HepG2 (cell line): Measurements from ENCODE around the gene UTP3.
"Not testable (repeated sequence)": the region's sequence is repeated elsewhere in the genome, so short reads cannot be mapped to it uniquely, and the experiment has no call there.

Experiments used
- ATM ChIP-seq: fragments of 450-650 bp; IDR thresholded peaks from 2 replicates; pipeline ENCODE4 v1.7.1; 2017; ENCODE audit warnings: mild to moderate bottlenecking, borderline replicate concordance
- DMAP1 ChIP-seq: IDR thresholded peaks from 2 replicates; pipeline ENCODE4 v1.6.1; 2016
- ELF1 ChIP-seq: sonication (generic); formaldehyde crosslinking; IDR thresholded peaks from 2 replicates; pipeline ENCODE4 v1.4.0; 2020; ENCODE audit warnings: missing genetic modification reagents
- ELF4 ChIP-seq: sonication (generic); formaldehyde crosslinking; IDR thresholded peaks from 2 replicates; pipeline ENCODE4 v1.5.0; 2020; ENCODE audit warnings: missing genetic modification reagents, mild to moderate bottlenecking, moderate library complexity, borderline replicate concordance
- PTBP1 ChIP-seq: fragments of 200-400 bp; formaldehyde crosslinking; IDR thresholded peaks from 2 replicates; pipeline ENCODE4 v1.6.1; 2018; ENCODE audit warnings: low read length, low read depth; ENCODE audit not compliant: poor library complexity, severe bottlenecking
- RARA ChIP-seq: IDR thresholded peaks from 2 replicates; pipeline ENCODE4 v1.6.1; 2016; ENCODE audit warnings: missing genetic modification reagents, missing compliant biosample characterization
- RORA ChIP-seq: sonication (generic); formaldehyde crosslinking; IDR thresholded peaks from 2 replicates; pipeline ENCODE4 v1.5.0; 2020; ENCODE audit warnings: mild to moderate bottlenecking, missing genetic modification reagents, moderate library complexity
- ZNF354B ChIP-seq: sonication (generic); formaldehyde crosslinking; IDR thresholded peaks from 2 replicates; pipeline ENCODE4 v1.8.0; 2022; ENCODE audit warnings: mild to moderate bottlenecking, missing genetic modification reagents
- TF ChIP-seq, protein P1 (sequence below): sonication (generic); formaldehyde crosslinking; IDR thresholded peaks from 2 replicates; pipeline ENCODE4 v1.4.0; 2020; ENCODE audit warnings: missing genetic modification reagents
- TF ChIP-seq, protein P2 (sequence below): sonication (generic); formaldehyde crosslinking; conservative IDR thresholded peaks from 2 replicates; pipeline ENCODE4 v1.5.0; 2020; ENCODE audit warnings: missing genetic modification reagents

DNA sequence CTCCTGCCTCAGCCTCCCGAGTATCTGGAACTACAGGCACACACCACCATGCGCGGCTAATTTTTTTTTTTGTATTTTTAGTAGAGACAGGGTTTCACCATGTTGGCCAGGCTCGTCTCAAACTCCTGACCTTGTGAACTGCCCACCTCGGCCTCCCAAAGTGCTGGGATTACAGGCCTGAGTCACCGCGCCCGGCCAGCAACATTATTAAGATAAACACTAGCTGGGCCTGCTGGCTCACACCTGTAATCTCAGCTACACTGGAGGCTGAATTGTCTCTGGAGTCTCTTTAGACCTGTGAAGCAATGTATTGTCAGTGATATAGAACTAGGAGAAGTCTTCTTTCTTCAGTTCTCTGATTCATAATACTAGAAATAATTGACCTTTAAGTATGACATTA lies 10.1 kb downstream of the UTP3 start:
- not testable (repeated sequence) for TF ChIP-seq PTBP1; ELF1 (CRISPR knock-in tag); DMAP1 (CRISPR knock-in tag); ATM; RORA (CRISPR knock-in tag); ZNF354B (CRISPR knock-in tag); RARA (CRISPR knock-in tag); ELF4 (CRISPR knock-in tag)
- TF ChIP-seq, protein P1, sequence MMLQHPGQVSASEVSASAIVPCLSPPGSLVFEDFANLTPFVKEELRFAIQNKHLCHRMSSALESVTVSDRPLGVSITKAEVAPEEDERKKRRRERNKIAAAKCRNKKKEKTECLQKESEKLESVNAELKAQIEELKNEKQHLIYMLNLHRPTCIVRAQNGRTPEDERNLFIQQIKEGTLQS, result not testable (repeated sequence)
- TF ChIP-seq, protein P2, sequence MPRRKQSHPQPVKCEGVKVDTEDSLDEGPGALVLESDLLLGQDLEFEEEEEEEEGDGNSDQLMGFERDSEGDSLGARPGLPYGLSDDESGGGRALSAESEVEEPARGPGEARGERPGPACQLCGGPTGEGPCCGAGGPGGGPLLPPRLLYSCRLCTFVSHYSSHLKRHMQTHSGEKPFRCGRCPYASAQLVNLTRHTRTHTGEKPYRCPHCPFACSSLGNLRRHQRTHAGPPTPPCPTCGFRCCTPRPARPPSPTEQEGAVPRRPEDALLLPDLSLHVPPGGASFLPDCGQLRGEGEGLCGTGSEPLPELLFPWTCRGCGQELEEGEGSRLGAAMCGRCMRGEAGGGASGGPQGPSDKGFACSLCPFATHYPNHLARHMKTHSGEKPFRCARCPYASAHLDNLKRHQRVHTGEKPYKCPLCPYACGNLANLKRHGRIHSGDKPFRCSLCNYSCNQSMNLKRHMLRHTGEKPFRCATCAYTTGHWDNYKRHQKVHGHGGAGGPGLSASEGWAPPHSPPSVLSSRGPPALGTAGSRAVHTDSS (CRISPR knock-in tag), result not testable (repeated sequence)
